Measurements from ENCODE around the gene TSC22D4. TPM values are rescaled to one million over a fixed set of nuclear protein-coding genes. Genes with fewer than 3 reads are reported as not detected.

The TSC22D4 gene
- total and polyA plus RNA-seq, 9 of the 15 experiments (the other 6 are each of a cell fraction or from before 2014, with no cell fraction given), result 0.37 to 107 (median 28.7) TPM

- in situ Hi-C loops (cut with MboI) (no loop called here), intact Hi-C loops (cut with micrococcal nuclease) (no loop called here)
- FAIRE-seq, result no peak
- Histone ChIP-seq H4K20me1 (replicated peaks; ENCODE audit: control insufficient read depth, insufficient read depth, low read length) (peaks cover 26% of the 10 kb centered on the region), H3K27ac (ENCODE audit: extremely low read depth, low read depth, low read length) (peak overlapping the region; percentile 98), H3K9ac (ENCODE audit: insufficient read depth in 1 of 2, low read depth in 2 of 2, low read length in 2 of 2) (peak overlapping the region; percentile 96 to 97), H3K27me3 (ENCODE audit: control insufficient read depth in 2 of 2, insufficient read depth in 2 of 2, low read length in 2 of 2) (no peaks in the 10 kb centered on the region), H3K36me3 (ENCODE audit: control insufficient read depth, insufficient read depth, low read length) (peaks cover 51% of the 10 kb centered on the region), H3K4me2 (ENCODE audit: insufficient read depth, low read length) (peak overlapping the region; percentile 97), H3K4me1 (replicated peaks in 1 of 2; ENCODE audit: control insufficient read depth in 2 of 2, insufficient read depth in 2 of 2, low read length in 2 of 2) (peaks cover 41 to 68% of the 10 kb centered on the region in 2 experiments), H3K79me2 (ENCODE audit: control insufficient read depth, insufficient read depth, low read length) (peaks cover 69% of the 10 kb centered on the region), H3K9me1 (ENCODE audit: control insufficient read depth, insufficient read depth, low read length) (peaks cover 15% of the 10 kb centered on the region), H2AFZ (ENCODE audit: low read depth, low read length) (no peak overlapping the region), H3K9me3 (replicated peaks; ENCODE audit: control insufficient read depth, insufficient read depth, low read depth, low read length) (peaks cover 4% of the 10 kb centered on the region; the same call in 1 of the 2 replicates), H3K4me3 (peak overlapping the region; percentile 82)
- ChIA-PET POLR2A (interaction anchor here (0.6 to 5.4 kb wide), 6 partner anchors 10 to 602 kb away, joined by 3 to 29 read pairs (median 3); no protein-coding TSS in a partner anchor), CTCF (ENCODE audit: low intra/inter-chr PET ratio) (no interaction called here)
- TF ChIP-seq RUNX1 (IDR thresholded peaks at IDR 0.05; ENCODE audit: low read depth) (peak; percentile 56; the same call in 1 of the 2 replicates), MYC (IDR thresholded peaks at IDR 0.05; ENCODE audit: low read depth, low read length) (no peak), MYC (CRISPR knock-in tag; IDR thresholded peaks at IDR 0.05; ENCODE audit: borderline replicate concordance, low read depth) (0 out of 2 replicates have a peak, but pooled peaks have one; percentile 10), PATZ1 (CRISPR knock-in tag; IDR thresholded peaks at IDR 0.05; ENCODE audit: borderline replicate concordance) (no peak), E2F6 (IDR thresholded peaks at IDR 0.05; ENCODE audit: borderline replicate concordance in 1 of 2, extremely low read depth in 1 of 2, insufficient read depth in 1 of 2, insufficient read length in 1 of 2, low read depth in 1 of 2, low read length in 1 of 2, poor library complexity in 1 of 2, severe bottlenecking in 1 of 2) (peak in 1 of 2 experiments; percentile 17), CBFB (CRISPR knock-in tag; IDR thresholded peaks at IDR 0.05) (no peak), E2F3 (CRISPR knock-in tag; IDR thresholded peaks at IDR 0.05) (0 out of 2 replicates have a peak, but pooled peaks have one; percentile 33), ATF7 (IDR thresholded peaks at IDR 0.05) (no peak), POLR2AphosphoS5 (IDR thresholded peaks at IDR 0.05; ENCODE audit: control insufficient read depth, insufficient read depth, low read depth, low read length) (0 out of 2 replicates have a peak, but pooled peaks have one; percentile 17), POLR2G (IDR thresholded peaks at IDR 0.05; ENCODE audit: low read depth, low read length) (peak; percentile 72), RBFOX2 (IDR thresholded peaks at IDR 0.05; ENCODE audit: low read depth, low read length) (peak; percentile 65)
- no peak for DNase-seq (ENCODE audit: extremely low read depth in 1 of 4, low spot score in 3 of 4)
- WGBS (ENCODE audit: insufficient coverage, low coverage, missing lambda C conversion rate), result 70% methylated on average over 23 of the region's 23 CpGs
- ATAC-seq, result no peak
- no TSS peak for BruUV-seq (replicated peaks)
Measured at GRCh38 chr7:100431286-100431735, 47.7 kb downstream of the TSC22D4 start.

Measured in K562 (cell line).